Stimulated activated CD4-positive, alpha-beta T cell treated with anti-CD3 and anti-CD28 coated beads, Interleukin-4, amount 100 ng/mL, for 4 hours (primary cell): ENCODE results near the gene GRIN3B.

Experiments used
- DNase-seq, 2 experiments: peaks; one replicate each; pipeline ENCODE4 v3.0.0-alpha.2; 2020

Gene GRIN3B

GRCh38 chr19:991174-991931 is 8.9 kb upstream of the GRIN3B start:
- DNase-seq = peak; percentile 28 to 52

DNA sequence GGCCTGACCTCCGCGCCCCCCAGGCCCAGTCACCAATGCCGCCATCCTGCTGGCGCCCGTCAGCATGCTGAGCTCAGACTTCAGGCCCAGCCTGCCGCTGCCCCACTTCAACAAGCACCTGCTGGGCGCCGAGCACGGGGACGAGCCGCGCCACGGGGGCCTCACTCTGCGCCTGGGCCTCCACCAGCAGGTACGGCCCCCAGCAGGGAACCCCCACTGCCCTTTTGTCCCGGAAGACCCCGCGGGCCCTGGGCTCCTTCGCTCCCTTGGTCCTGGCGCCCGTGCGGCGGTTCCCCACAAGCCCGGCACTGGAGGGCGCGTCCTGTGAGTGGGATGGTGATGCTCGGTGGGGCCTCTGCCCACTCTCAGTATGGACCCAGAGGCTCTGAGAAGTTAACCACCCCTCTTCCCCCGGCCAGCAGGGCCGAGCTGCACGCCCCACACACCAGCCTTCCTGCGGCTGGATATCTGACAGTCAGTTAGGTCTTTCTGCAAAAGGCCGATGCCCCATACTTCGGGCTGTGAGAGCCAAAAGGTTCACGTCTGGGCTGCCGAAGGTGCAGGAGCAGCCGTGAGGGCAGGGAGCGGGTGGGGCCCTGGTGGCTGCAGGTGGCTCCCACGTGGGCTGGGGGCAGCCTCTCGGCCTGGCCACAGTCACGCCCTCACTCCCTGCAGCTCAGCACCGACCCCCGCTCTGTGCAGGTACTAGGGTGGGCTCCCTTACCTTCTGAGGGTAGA is 8.1 kb upstream of the GRIN3B start:
- no peak for DNase-seq

GRCh38 chr19:992670-993055 is 7.6 kb upstream of the GRIN3B start:
- DNase-seq = no peak

DNA sequence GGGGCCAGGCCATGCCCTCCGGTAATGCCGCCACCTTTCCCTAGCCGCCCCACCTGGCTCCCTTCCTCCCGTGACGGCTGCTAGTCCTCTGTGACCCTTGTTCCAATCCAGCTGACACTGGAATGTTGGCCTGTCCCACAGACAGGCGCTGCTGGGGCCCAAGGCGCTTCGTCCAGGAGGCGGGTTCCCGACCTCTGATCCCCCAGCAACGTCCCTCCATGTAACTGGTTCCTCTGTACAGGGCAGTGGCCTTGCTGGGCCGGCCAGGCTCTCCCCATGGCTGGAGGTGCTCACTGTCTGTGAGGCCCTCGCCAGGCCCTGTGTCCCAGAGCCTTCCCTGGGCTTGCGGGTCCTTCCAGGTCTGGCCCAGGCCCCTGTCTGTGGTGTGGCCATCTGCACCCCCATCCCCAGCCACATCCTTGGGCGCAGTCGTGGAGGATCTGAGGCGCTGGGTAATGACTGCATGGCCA is 6.8 kb upstream of the GRIN3B start:
- DNase-seq = no peak

DNA sequence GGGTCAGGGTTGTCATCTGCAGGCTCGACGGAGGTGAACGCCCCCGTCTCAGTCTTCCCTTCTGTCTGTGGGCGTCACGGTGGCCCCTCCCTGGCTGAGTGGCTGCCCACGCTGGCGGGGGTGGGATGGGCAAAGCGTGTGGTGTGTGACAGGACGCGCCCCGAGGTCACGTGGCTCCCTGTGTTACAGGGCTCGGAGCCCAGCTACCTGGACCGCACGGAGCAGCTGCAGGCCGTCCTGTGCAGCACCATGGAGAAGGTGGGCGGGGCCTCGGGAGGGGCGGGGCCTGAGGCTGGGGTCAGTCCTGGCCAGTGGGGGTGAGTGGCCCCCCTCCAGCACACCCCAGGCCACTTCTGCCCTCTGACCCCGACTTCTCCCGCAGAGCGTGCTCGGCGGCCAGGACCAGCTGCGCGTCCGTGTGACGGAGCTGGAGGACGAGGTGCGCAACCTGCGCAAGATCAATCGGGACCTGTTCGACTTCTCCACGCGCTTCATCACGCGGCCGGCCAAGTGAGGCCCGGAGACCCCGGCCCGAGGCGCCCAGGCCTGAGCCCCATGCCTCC is 6.3 kb upstream of the GRIN3B start:
- DNase-seq = no peak

DNA sequence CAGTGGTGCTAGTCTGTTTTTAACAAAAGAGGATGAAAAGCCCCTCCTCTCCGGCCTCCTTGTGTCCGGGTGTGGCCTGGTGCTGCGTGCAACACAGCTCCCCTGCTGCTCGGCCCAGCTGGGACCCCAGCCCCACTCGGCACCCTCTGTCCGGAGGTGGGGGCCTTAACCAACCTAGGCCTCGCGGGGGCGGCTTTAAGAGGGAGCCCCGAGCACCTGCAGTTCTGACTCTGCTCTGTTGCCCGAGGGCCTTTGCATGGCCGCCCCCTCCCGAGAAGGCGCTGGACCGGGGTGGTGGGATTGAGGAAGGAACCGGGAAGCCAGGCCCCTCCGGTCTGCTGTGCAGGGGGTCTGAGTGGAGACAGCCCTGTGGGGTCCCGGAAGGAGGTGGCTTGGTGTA is 5.7 kb upstream of the GRIN3B start:
- no peak for DNase-seq

- DNase-seq = no peak
These were observed 5.0 kb upstream of the GRIN3B start for GRCh38 chr19:995051-995827.

GRCh38 chr19:996051-996838 is 4.0 kb upstream of the GRIN3B start:
- peak; percentile 45 to 58 for DNase-seq

DNA sequence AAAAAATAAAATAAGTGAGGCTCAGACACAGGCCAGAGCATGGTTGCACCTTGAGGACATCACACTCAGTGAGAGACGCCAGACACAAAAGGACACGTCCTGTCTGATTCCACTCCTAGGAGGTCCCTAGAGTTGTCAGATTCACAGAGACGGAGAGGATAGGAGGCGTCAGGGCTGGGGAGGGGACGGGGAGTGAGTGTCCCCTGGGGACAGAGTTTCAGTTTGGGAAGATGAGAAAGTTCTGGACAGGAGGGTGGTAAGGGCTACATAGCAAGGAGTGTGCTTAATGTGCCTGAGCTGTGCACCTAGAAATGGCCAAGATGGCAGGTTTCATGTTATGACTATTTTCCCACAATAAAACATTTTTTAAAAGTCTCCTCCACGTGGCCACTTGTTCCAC is 2.2 kb upstream of the GRIN3B start:
- DNase-seq = no peak

- DNase-seq = no peak
These were observed 870 bp upstream of the GRIN3B start for GRCh38 chr19:999379-999719.

DNA sequence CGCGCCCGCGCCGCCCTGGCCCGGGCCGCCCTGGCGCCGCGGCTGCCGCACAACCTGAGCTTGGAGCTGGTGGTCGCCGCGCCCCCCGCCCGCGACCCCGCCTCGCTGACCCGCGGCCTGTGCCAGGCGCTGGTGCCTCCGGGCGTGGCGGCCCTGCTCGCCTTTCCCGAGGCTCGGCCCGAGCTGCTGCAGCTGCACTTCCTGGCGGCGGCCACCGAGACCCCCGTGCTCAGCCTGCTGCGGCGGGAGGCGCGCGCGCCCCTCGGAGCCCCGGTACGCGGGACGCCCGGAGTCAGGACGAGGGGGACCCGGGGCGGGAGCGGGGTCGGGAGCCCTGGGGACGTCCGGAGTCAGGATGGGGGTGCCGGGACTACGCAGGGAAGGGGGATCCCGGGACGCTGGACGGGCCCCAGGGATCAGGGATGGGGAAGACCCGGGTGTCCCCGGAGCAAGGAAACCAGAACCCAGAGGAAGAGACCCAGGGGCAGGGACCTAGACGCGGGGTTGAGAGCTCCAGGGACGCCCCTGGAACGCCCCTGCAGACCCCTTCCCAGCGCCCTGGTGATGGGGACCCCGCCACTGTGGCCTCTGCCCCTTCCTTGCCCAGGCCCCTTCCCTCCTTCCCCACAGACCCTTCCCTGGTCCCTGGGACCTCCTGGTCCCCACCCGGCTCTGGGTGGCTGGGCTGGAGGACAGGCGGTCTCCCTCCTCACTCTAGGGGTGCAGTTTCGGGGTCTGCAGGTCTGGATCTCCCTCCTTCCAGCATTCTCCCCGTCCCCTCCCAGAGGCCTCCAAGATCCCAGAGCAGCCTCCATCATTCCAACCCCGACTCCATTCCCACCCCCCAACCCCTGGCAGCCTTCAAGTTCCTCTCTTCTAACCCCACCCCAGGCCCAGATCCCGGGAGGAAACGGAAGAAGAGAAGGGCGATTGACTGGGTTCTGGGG is 645 bp downstream of the GRIN3B start:
- DNase-seq = no peak

- DNase-seq = peak; percentile 50 to 72
These were observed 1.4 kb downstream of the GRIN3B start for GRCh38 chr19:1001538-1002166.

DNA sequence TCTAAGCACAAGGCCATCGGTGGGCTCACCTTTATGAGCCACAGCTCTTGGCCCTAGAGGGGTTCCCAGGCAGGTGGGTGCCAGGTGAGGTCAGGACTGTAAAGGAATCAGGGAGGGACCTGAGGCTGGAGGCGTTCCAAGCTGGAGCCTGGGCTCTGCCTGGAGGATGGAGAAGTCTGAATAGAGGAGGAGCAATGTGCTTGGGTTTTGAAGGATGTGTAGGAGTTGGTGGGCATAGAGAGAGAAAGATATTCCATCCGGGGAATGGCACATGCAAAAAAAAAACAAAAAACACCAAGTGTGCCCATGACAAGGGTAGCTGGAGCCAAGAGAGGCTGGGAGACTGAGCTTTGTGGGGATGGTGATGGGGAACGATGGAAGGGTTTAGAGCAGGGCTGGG is 2.4 kb downstream of the GRIN3B start:
- DNase-seq = no peak

- no peak for DNase-seq
These were observed 3.1 kb downstream of the GRIN3B start for GRCh38 chr19:1003283-1003682.

GRCh38 chr19:1004204-1004802 is 4.1 kb downstream of the GRIN3B start:
- no peak for DNase-seq

- no peak for DNase-seq
These were observed 4.8 kb downstream of the GRIN3B start for GRCh38 chr19:1004803-1005664.

GRCh38 chr19:1006711-1007398 is 6.6 kb downstream of the GRIN3B start:
- DNase-seq = no peak

GRCh38 chr19:1007399-1008251 is 7.4 kb downstream of the GRIN3B start:
- DNase-seq = no peak
